ENCODE measurements around the gene RASGRF2. TPM values are rescaled to one million over a fixed set of nuclear protein-coding genes. Genes with fewer than 3 reads are reported as not detected.

RASGRF2 gene
- total RNA-seq, 1 experiment from 2014 or later: 0.48 TPM

DNA sequence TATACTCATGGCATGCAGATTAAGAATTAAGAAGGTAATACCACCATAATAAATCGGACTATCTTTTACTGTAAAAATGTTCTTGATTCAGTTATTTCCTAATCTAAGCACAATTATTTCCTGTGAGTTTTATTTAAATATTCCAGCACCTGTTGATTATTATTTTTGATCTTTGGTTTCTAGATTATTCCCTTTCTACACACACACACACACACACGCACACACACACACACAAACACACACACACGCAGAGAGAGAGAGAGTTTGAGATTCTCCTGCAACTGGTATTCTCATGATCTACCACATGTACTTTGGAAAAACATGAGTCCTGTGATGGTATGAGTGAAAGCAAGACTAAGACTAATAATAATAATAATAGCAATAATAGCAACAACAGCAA, 256.0 kb downstream of the RASGRF2 start:
- Histone ChIP-seq H4K20me1 (ENCODE audit: insufficient read depth) (no peaks in the 10 kb centered on the region), H3K9me2 (ENCODE audit: insufficient read depth) (no peaks in the 10 kb centered on the region), H3K4me3 (no peak overlapping the region), H3F3A (ENCODE audit: insufficient read depth, low read depth) (no peaks in the 10 kb centered on the region), H3K36me3 (ENCODE audit: low read depth) (no peaks in the 10 kb centered on the region), H3K79me2 (ENCODE audit: low read depth) (no peaks in the 10 kb centered on the region), H3K4me2 (no peak overlapping the region), H3K9me3 (ENCODE audit: insufficient read depth, low read depth) (no peaks in the 10 kb centered on the region), H2AFZ (no peak overlapping the region), H3K27ac (no peak overlapping the region), H3K4me1 (replicated peaks; ENCODE audit: insufficient read depth) (peaks cover 14% of the 10 kb centered on the region), H3K27me3 (ENCODE audit: insufficient read depth, low read depth) (no peaks in the 10 kb centered on the region)
- CTCF ChIA-PET: no interaction called here
- DNase-seq: no peak
- TF ChIP-seq CTCF (conservative IDR thresholded peaks at IDR 0.05) (no peak), EZH2 (IDR thresholded peaks at IDR 0.05; ENCODE audit: low read depth) (no peak)
- BruUV-seq (replicated peaks): no TSS peak
- POLR2A ChIA-PET (ENCODE audit: unreplicated experiment): no interaction called here
- intact Hi-C loops (cut with micrococcal nuclease; ENCODE audit: unreplicated experiment): no loop called here

DNA sequence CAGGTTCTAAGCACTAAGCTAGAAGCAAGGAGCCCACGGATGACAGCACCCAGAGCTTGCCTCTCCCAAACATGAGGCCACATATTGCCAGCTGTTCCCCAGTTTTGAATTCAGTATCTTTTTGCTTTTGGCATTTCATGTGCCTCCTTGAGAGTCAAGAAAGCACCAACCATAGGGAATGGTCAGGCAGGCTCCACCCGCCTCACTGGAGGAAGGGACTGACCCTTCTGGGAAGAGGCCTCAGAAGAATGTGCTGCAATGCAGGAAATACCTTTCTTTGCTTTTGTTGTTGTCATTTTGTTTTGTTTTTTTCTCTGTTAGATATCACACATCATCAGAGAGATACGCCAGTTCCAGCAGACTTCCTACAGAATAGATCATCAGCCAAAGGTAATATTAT, 259.2 kb downstream of the RASGRF2 start:
- DNase-seq: no peak
- Histone ChIP-seq H3K4me3 (no peak overlapping the region), H4K20me1 (ENCODE audit: insufficient read depth) (no peaks in the 10 kb centered on the region), H3K36me3 (ENCODE audit: low read depth) (no peaks in the 10 kb centered on the region), H3K4me2 (no peak overlapping the region), H3K27me3 (ENCODE audit: insufficient read depth, low read depth) (no peaks in the 10 kb centered on the region), H3K4me1 (replicated peaks; ENCODE audit: insufficient read depth) (no peaks in the 10 kb centered on the region), H3K27ac (no peak overlapping the region), H3K79me2 (ENCODE audit: low read depth) (no peaks in the 10 kb centered on the region), H3K9me2 (ENCODE audit: insufficient read depth) (no peaks in the 10 kb centered on the region), H3F3A (ENCODE audit: insufficient read depth, low read depth) (no peaks in the 10 kb centered on the region), H3K9me3 (ENCODE audit: insufficient read depth, low read depth) (no peaks in the 10 kb centered on the region), H2AFZ (0 out of 2 replicates have a peak overlapping the region, but pooled peaks have one; percentile 26)
- POLR2A ChIA-PET (ENCODE audit: unreplicated experiment): no interaction called here
- BruUV-seq (replicated peaks): no TSS peak
- intact Hi-C loops (cut with micrococcal nuclease; ENCODE audit: unreplicated experiment): no loop called here
- TF ChIP-seq CTCF (conservative IDR thresholded peaks at IDR 0.05) (no peak), EZH2 (IDR thresholded peaks at IDR 0.05; ENCODE audit: low read depth) (no peak)
- CTCF ChIA-PET: no interaction called here

DNA sequence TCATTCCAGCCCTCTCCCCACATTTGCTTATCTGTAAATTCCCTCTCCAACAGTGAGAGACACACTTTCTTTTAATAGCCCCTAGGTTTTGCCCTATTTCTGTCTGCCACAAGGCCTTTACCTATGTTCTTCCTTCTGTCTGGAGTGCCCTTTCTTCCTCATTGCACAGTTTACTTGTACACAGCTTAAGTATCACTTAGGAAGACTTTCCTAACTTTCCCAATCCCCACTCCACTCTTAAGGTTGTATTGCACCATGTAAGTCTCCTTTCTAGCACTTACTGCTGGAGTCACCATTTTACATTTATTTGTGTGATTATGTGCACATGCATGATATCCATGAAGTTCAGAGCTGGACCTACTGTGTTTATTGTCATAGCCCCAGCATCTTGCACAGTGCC, 262.1 kb downstream of the RASGRF2 start:
- CTCF ChIA-PET: no interaction called here

More for the DNA sequence above, 262.1 kb downstream of the RASGRF2 start:
- Histone ChIP-seq H2AFZ (no peak overlapping the region), H3K27ac (no peak overlapping the region), H3K79me2 (ENCODE audit: low read depth) (no peaks in the 10 kb centered on the region), H3K27me3 (ENCODE audit: insufficient read depth, low read depth) (no peaks in the 10 kb centered on the region), H3F3A (ENCODE audit: insufficient read depth, low read depth) (no peaks in the 10 kb centered on the region), H3K36me3 (ENCODE audit: low read depth) (no peaks in the 10 kb centered on the region), H3K4me1 (replicated peaks; ENCODE audit: insufficient read depth) (no peaks in the 10 kb centered on the region), H3K4me2 (no peak overlapping the region), H3K4me3 (no peak overlapping the region), H4K20me1 (ENCODE audit: insufficient read depth) (no peaks in the 10 kb centered on the region), H3K9me3 (ENCODE audit: insufficient read depth, low read depth) (no peaks in the 10 kb centered on the region), H3K9me2 (ENCODE audit: insufficient read depth) (no peaks in the 10 kb centered on the region)
- POLR2A ChIA-PET (ENCODE audit: unreplicated experiment): no interaction called here
- intact Hi-C loops (cut with micrococcal nuclease; ENCODE audit: unreplicated experiment): no loop called here
- BruUV-seq (replicated peaks): no TSS peak
- DNase-seq: no peak
- TF ChIP-seq EZH2 (IDR thresholded peaks at IDR 0.05; ENCODE audit: low read depth) (no peak), CTCF (conservative IDR thresholded peaks at IDR 0.05) (no peak)
